HG03139 (cell line): ENCODE data around the gene DLG1.

Source experiments
- ATAC-seq: cut with Tn5 transposase; IDR thresholded peaks from one replicate; pipeline ENCODE4 v1.9.1; 2021; ENCODE audit not compliant: unreplicated experiment

The DLG1 gene

DNA sequence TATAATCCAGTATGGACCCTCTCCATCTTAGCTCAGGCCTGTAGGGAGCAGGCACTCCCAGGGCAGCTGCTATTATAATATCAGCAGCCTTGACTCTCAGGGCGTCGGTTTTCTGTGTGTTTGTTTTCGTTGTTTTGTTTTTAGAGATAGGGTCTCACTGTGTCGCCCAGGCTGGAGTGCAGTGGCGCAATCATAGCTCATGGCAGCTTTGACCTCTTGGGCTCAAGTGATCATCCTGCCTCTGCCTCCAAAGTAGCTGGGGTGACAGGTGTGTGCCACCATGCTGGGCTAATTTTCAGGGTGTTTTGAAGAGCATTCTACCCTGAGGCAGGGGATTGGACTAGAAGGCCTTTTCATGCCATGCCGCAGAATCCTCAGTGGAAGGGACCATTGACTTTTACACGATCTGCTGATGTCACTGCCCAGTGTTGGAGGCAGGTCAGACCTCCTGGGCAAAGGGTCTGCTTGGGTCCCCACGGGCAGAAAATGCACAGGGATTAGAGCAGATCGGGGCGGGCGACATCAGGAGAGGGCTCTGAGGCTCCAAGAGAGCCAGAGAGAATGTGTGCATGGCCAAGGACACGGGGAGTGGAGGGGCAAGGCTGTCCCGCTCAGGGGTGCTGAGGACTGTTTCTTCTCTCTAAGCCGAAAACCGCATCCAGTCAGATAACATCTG is 276.5 kb downstream of the DLG1 start:
- no peak for ATAC-seq

DNA sequence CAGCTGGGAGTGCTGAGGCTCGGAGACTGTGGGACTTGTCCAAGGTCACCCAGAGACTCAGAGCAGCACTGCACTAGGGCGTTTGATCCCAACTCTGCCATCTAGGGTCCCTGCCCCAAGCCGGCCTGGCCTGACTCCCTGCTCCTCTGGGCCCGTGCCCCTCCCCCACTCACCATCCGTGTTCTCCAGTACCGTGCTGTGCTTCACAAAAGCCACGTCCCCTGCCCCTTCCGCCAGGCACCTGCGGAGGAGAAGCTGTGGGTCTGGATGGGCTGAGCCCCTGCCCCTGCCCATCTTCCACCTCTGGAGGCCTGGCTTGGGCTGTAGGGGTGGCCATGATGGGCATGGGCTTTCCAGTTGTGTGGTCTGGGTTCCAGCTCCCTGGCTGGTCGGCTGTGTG is 277.2 kb downstream of the DLG1 start:
- no peak for ATAC-seq

DNA sequence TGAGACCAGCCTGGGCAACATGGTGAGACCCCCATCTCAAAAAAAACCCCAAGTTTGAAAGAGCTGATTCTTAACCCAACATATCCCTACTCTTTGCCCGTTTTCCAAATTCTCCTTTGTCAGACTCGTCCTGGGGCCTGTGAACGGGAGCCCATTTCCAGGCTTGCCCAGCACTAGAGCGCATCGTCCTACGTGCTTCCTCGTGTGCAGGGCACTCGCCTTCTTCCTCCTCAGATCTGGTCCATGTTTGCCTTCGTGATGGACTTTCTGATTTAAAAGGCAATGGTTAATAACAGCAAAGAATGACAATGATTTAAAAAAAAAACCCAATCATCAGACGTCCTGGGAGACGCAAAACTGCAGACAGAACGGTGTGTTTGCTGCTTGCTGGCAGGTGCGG is 278.9 kb downstream of the DLG1 start:
- ATAC-seq = no peak

DNA sequence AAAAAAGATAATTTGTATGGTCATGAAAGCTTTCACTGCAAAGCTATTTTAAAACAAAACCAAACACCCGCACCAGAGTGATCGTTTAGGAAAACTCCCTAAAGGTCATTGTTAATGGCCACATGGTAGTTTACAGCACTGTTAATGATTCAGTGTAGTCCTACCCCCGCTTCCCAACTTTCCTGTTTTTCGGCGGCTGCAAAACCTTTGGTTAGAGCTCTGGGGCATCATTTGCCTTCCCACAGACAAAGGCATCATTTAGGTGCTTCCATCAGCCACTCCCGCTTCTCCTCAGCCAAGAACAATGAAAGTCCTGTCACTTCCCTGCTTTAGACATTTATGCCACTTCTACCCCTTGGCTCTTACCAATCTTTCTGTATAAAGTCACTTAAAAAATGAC is 279.4 kb downstream of the DLG1 start:
- no peak for ATAC-seq

DNA sequence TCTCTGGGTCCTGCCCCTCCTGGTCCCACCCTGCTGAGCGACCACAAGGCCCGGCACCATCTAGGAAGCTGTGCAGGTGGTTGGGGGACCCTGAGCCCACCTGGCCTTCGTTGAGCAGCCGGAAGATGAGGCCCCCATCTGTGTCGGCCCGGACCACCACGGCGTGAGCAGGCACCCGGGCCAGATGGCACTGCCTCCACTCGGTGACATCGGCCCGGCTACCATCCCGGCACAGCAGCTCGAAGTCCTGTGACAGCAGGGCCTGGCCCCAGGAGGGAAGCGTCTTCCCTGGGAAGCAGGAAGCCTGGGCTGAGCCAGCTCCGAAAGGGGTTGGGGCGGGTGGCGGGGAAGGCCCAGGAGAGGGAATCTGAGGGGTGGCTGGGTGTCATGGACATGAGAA is 281.4 kb downstream of the DLG1 start:
- no peak for ATAC-seq

DNA sequence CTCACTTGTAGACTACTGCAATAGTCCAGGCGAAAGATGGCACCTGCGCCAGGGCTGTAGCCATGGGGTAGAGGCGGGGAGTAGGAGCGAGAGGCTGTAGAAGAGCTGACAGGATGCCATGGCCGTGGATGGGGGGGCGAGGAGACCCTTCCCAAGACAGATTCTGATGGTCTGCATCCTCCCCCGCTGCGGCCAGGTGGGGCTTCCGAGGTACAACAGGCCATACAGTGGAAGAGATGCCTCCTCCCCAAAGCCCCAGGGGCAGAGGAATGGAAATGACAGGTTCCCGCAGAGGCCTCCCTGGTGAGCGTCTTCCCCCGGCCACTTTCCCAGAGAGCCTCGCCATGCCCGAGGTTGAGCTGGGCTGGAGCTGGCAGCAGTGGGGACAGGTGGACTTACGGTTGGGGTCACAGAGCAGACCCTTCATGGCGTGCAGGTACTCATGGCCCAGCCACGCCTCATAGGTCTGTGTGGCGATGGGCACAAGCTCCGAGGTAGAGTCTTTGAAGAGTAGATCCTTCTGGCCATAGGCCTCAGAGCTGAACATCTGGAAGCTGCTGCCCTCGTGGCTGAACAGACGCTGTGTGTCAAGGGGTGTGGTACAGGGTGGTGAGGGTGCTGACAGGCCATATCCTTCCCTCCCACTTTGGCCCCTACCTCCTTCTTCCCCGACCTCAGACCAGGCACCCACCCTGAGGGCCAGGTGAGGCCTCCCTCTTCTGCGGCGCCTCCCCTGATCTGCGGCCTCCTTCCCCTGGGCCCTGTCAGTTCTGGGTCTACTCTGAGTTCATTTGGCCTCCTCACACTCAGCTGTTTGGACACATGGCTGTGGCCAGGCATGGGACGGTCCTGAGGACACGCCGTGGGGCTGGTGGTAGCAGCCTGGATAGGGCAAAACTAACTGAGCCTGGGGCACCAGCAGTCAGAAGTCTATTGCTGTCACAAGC is 282.3 kb downstream of the DLG1 start:
- no peak for ATAC-seq

DNA sequence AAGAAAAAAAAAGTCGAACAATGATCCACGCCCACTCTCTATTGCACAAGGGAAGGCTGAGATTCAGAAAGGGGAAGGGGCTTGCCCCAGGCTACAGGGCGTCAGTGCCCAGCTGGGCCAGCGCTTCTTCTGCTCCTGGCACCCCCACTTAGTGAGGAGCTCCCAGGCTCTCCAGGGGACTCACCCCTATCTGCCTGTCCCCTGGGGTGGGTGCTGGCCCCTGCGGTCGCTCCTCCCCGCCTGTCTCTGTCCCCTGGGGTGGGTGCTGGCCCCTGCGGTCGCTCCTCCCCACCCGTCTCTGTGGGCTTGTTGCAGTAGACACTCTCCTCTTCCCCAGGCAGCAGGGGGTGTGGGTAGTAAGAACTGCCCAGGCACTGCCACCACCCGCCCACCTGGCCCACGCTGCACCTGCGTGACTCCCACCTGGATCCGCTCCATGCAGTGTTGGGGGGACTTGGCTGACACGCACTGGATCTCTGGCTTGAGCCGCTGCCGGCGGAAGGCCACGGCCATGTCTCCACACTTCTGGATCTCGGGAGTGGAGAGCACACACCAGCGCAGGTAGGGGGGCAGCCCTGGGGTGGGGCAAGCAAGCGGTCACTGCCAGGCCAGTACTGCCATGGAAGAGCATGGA is 283.4 kb downstream of the DLG1 start:
- no peak for ATAC-seq

DNA sequence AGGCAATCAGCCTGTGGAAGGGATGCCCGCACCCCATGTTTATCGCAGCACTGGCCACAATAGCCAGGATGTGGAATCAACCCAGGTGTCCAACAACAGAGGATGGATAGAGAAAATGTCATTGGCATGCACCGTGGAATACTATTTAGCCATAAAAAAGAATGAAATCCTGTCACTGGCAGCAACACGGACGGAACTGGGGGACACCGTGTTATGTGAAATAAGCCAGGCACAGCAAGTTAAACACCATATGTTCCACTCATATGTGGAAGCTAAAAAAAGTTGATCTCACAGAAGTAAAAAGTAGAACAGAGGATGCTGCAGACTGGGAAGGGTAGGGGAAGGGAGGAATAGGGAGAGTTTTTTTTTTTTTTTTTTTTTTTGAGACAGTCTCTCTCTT is 284.4 kb downstream of the DLG1 start:
- ATAC-seq = no peak

DNA sequence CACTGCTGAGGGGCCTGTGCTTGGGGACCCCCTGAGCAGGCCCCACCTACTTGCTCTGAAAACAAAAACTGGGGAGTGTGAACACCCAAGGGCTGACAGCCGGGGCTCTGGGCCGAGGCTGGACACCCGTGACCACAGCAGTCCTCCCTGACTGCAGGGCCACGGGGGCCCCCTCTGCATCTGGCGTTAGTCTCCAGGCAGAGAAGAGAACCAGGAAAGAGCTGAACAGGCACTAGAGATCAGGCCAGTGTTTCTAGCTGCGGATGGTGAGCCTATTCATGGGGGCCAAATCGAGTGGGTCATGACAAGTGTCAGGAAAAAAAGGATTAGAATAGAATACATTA is 285.9 kb downstream of the DLG1 start:
- ATAC-seq = no peak

DNA sequence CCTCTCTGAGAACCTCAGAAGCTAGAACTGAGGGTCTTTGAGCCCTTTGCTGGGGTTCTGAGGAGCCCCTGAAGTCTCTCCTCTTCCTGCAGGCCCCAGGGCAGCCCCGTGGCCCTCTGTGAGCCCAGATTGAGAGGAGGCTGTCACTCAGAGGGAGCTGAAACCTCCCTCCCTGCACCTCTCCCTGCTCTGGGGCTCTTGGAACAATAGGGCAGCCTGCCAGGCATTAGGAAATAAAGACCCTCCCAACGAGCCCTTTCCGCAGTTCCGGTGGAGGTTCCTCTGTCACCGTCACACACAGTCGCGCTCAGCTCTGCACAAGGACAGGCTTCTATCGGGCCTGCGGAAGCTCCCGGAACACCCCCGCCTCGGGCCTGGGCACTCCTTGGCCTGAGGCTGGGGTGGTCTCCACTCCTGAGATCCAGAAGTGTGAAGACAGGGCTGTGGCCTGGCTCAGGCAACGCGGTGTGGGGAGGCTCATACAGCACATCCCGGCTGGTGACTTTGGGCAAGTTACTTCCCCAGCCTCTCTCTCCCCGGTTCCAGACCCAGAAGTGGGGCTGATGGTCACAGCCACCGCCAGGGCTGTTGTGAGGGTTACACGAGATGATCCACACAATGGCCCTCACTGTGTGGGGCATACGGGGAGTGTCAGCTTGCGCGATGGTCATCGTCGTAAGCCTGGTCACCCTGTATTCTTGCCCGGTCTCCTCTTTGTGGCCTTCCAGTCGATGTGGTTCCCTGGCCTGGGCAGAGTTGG is 286.5 kb downstream of the DLG1 start:
- ATAC-seq = no peak

DNA sequence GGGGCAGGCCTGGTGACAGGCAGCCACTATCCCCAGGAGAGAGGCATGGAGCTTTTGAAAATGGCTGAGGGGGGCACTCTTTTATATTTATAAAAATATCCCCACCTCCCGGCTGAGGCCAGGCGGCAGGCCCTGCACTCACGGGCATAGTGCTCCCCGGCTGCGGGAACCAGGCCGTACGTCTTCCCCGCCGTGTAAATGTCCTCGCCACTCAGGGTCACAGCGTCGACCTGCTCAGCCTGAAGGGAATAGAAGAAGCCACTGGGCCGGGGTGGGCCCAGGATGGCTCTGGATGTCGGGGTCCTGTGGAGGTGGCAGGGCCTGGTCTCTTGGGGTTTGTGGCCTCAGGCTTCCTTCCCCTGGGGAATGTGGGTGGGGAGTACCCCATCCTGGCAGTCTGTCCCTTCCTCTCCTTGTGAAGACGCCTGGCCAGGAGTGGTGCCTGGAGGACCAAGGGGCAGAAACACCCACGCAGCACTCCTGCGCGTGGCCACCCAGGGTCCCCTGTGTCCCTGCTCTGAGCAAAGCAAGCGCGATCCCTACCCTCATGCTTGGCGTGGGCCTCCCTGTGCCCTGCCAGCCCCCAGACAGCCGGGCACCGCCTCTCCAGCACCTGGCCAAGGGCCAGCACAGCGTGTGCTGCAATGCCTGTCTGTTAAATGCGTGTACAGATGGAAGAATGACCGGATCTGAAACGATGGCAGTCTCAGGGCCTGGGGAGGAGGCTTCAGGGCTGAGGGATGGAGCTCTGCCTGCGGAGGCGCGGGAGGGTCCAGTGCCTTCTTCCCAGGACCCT is 287.7 kb downstream of the DLG1 start:
- no peak for ATAC-seq

DNA sequence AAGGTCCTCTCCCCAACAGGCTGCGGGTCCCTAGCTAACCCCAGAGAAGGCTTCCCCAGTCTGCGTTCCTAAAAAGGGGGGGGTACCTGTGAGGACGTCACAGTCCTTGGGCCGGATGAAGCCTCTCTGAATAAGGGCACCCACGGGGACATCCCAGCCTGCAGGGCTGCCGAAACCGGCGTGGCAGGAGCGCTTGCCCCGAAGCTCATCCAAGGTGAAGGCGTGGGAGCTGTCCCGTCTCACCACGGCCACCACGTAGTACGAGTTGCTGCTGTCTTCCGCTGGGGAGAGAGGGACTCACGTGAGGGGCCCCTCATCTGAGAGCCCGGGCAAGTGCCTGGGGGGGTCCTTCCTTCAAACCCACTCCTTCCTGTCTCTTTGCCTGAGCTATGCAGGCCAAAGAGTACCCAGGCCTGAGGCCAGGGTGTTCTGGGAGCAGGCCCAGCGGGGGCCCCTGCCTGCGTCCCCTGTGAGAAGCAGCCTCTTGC is 288.8 kb downstream of the DLG1 start:
- ATAC-seq = no peak

DNA sequence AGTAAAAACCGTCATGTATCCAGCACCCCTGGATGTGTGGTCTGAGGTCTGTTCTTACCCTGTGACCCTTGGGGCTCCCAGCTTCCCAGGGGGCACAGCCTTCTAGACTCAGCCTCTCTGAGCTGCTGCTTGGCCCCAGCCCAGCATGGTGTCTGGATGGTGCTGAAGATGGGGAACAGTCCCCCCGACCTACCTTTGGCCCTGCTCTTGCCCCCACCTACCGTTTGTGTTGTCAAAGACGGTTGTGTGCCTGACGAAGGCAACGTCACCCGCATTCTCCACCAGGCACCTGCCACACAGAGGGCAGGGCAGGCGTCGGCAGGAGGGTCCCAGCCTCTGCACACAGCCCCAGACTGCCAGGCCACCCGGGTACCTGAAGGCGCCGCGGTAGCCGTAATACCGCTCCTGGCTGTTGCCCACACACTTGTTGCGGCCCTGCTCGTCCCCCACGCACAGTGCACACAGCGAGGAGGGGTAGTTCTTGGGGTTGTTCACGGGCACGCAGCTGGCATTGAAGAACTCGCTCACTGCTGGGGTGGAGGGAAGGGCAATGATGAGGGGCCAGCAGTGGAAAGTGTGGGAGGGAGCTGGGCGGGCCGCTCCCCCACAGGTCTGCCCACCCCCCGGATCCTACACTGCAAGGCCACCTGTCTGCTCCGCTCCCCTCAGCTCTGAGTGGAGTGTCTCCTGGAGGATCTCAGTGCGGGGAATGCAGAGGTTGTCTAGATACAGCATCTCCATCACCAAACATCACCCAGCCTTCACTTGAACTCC is 289.8 kb downstream of the DLG1 start:
- no peak for ATAC-seq

DNA sequence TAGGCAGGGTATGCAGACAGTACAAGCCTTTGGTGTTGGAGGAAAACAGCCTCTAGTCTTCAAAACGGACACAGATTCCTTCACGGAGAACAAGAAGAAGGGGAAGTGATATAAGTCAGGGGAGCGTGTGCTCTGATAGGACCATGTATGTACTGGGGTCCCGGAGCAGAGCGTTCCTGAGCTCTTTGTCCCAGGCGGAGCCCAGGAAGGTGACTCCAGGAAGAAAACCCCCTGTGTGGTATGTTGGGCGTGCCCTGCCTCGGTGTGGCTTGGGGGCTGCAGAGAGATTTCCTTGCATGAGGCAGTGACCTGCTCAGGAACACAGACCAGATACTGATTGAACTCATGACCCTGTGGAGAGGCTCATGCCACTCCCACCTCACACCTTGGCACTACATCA is 290.5 kb downstream of the DLG1 start:
- ATAC-seq = no peak

DNA sequence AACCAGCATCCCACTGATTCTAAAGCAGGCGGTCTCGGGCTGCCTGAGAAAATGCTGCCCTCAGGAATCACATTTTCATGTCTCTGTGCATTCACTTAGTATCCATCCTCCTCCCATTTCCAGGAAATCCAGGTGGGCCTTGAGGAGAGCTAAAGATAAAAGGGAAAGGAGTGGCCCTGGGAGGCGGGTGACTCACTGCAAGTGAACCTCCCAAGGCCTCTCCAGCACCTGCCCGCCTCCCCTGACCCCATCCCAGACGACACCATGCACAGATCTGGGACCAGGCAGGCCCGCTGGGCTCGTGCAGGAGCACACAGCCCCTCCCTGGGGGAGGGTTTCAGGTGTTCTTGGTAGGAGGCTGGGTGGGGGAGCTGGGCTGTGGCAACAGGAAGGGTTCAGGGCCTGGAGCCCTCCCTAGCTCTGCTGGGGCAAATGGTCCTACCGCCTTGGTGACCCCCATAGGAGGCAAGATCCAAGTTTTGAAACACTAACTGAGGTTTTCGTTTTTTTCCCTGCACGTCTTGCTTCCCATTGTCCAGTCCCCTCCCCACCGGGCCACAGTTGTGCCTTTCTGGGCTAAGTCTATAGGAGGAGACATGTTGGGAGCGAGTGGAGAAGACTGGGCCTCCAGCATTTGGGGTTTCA is 291.0 kb downstream of the DLG1 start:
- no peak for ATAC-seq

DNA sequence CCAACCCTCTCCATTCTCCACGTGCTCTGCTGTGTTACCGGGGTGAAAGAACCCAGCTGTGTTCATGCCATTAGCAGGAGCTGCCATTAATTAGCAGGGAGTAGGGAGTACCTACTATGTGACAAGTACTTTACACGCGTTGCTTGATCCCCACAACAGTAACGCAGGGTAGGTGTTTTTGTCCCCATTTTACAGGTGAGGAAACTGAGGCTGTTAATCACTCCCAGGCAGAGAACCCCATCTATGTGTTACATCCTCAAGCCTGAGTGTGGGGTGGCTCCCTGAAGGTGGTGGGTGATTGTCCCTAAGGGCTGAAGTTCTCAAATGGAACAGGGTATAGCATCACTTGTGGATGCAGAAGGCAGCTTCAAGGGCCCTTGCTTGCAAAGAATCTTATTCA is 291.6 kb downstream of the DLG1 start:
- ATAC-seq = no peak

DNA sequence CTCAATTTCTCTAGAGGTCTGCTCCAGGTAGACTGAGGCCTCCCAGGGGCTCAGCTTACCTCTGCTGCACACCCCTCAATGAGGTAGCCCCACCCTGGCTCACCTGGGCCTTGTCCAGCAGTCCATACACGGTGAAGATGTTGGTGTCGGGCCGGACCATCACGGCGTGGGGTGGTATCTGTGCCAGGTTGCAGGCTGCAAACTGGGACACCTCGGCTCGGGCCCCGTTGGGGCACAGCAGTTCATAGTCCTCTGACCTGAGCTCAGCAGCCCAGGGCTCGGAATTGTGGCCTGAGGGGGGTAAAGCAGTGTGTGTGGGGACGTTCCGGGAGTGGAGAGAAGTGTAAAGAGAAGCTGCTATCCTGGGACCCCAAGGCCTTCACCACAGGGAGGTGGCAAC is 292.0 kb downstream of the DLG1 start:
- no peak for ATAC-seq

DNA sequence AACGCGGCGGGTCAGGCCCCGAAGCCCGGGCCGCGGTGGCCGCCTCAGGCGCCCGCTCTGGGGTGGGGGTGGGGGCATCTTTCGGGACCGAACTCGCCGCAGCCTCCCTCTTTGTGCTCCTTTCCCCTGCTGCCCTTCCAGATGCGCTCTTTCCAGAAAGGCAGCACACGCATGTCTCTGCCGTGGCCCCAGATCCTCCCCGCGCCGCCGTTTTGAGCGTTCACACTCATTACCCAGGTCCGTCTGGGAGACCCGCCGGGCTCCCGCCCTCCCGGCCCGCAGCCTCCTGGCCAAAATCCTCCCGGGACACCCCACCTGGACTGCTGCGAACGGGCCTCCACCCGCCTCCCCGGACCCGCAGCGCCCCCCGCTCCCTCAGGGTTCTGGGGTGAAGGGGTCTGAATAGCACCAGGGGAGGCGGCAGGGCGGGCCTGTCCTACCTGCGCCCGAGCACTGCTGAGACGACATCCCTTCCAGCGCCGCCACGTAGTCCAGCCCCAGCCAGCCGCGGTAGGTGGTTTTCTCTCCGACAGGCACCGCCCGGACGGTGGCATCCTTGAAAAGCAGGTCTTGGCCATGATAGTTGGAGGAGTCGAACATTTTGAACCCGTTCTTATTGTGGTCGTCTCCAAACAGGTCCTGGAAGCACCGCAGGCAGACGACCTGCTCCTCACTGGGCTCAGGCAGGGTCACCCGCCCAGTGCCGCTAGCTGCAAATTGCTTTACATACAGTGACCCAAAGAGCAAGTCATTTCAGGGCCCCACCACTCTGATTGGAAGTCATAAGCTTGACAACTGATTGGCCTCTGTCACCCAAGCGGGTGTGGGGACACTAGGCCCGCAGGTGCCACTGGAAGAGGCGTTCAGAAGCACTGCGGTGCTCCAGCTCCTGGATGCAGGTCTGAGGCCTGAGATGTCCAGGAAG is 294.7 kb downstream of the DLG1 start:
- no peak for ATAC-seq
